ENCODE results near the gene SYVN1.

The SYVN1 gene

DNA sequence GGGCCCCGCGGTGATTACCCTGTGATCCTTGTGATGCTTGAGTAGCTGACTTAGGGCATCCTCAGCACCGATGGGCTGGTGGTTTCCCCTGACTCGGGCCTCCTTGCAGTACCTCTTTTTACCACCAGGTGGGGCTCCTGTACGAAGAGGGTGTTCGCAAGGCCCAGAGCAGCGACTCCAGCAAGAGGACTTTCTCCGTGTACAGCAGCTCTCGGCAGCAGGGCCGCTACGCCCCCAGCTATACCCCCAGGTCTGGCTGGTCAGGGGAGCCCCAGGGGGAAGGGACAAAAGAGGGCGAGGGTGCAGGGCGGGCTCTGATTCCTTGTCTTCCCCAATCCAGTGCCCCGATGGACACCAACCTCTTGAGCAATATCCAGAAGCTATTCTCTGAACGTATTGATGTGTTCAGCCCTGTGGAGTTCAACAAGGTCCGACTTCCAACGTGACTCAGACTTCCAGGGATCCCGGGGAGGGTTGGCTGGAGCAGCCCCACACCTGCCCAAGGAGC is 23.9 kb downstream of the SYVN1 start:
- no peak overlapping the region for H3K4me3 ChIP-seq (replicated peaks in 1 of 2; ENCODE audit: low read depth in 2 of 2, low read length in 2 of 2)
- DNase-seq (ENCODE audit: low read depth in 2 of 2), result peak; percentile 87
- TF ChIP-seq, protein P1, sequence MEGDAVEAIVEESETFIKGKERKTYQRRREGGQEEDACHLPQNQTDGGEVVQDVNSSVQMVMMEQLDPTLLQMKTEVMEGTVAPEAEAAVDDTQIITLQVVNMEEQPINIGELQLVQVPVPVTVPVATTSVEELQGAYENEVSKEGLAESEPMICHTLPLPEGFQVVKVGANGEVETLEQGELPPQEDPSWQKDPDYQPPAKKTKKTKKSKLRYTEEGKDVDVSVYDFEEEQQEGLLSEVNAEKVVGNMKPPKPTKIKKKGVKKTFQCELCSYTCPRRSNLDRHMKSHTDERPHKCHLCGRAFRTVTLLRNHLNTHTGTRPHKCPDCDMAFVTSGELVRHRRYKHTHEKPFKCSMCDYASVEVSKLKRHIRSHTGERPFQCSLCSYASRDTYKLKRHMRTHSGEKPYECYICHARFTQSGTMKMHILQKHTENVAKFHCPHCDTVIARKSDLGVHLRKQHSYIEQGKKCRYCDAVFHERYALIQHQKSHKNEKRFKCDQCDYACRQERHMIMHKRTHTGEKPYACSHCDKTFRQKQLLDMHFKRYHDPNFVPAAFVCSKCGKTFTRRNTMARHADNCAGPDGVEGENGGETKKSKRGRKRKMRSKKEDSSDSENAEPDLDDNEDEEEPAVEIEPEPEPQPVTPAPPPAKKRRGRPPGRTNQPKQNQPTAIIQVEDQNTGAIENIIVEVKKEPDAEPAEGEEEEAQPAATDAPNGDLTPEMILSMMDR (IDR thresholded peaks at IDR 0.05; ENCODE audit: low read depth, low read length), result peak; percentile 98

DNA sequence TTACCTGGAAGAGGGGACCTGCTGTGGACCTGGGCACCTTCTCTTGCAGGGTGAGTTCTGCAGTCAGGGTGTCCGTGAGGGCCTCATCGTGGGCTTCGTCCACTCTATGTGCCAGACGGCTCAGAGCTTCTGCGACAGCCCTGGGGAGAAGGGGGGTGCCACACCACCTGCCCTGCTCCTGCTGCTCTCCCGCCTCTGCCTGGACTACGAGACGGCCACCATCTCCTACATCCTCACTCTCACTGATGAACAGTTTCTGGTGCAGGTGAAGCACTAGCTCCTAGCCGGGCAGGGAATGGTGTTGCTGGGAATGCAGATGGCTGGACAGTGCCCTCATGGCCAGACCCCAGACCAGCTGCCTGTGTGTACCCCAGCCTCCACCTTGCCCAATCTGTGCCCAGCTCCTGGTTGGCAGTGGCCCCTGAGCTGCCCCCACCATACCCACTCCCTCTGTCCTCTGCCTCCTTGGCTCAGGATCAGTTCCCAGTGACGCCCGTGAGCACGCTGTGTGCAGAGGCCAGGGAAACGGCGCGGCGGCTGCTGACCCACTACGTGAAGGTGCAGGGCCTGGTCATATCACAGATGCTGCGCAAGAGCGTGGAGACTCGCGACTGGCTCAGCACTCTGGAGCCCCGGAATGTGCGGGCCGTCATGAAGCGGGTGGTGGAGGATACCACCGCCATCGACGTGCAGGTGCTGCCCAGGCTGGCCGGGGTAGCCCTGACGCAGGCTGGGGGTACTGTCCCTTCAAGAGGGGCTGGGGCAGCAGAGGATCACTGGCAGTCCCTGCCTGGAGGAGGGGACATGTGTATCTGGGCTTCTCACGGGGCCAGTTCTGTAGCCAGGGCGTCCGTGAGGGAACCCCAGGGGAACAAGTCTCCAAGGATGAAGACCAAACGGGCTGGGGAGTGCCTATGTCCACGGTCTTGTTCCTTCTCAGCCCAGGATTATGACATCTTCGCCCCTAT is 24.8 kb downstream of the SYVN1 start:
- no peak overlapping the region for H3K4me3 ChIP-seq (replicated peaks in 1 of 2; ENCODE audit: low read depth in 2 of 2, low read length in 2 of 2)
- TF ChIP-seq, protein P1 (IDR thresholded peaks at IDR 0.05; ENCODE audit: low read depth, low read length), result no peak
- DNase-seq (ENCODE audit: low read depth in 2 of 2), result no peak

GRCh38 chr11:65108469-65109123 is 25.7 kb downstream of the SYVN1 start:
- TF ChIP-seq, protein P1 (IDR thresholded peaks at IDR 0.05; ENCODE audit: low read depth, low read length), result no peak
- no peak for DNase-seq (ENCODE audit: low read depth in 2 of 2)
- H3K4me3 ChIP-seq (replicated peaks in 1 of 2; ENCODE audit: low read depth in 2 of 2, low read length in 2 of 2), result no peak overlapping the region

DNA sequence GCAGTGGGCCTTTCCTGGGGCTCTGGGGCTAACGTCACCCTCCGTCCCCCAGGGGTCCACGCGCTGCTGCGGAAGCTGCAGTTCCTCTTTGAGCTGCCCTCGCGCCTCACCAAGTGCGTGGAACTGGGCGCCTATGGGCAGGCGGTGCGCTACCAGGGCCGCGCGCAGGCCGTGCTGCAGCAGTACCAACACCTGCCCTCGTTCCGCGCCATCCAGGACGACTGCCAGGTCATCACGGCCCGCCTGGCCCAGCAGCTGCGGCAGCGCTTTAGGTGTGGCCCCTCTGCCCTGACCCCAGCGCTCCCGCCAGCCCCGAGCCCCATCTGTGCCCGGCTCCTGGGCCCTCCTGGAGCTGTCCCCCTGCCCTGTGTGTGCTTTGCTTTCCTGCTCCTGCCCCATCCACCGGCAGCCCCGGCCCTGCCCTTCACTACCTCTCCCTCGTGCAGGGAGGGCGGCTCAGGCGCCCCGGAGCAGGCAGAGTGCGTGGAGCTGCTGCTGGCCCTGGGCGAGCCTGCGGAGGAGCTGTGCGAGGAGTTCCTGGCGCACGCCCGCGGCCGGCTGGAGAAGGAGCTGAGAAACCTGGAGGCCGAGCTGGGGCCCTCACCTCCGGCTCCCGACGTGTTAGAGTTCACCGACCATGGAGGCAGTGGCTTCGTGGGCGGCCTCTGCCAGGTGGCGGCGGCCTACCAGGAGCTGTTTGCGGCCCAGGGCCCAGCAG is 26.4 kb downstream of the SYVN1 start:
- H3K4me3 ChIP-seq (replicated peaks in 1 of 2; ENCODE audit: low read depth in 2 of 2, low read length in 2 of 2), result no peak overlapping the region
- TF ChIP-seq, protein P1 (IDR thresholded peaks at IDR 0.05; ENCODE audit: low read depth, low read length), result no peak
- DNase-seq (ENCODE audit: low read depth in 2 of 2), result no peak

- TF ChIP-seq, protein P1 (IDR thresholded peaks at IDR 0.05; ENCODE audit: low read depth, low read length), result no peak
- DNase-seq (ENCODE audit: low read depth in 2 of 2), result no peak
- no peak overlapping the region for H3K4me3 ChIP-seq (replicated peaks in 1 of 2; ENCODE audit: low read depth in 2 of 2, low read length in 2 of 2)
Measured at GRCh38 chr11:65107078-65107477, 27.2 kb downstream of the SYVN1 start.

DNA sequence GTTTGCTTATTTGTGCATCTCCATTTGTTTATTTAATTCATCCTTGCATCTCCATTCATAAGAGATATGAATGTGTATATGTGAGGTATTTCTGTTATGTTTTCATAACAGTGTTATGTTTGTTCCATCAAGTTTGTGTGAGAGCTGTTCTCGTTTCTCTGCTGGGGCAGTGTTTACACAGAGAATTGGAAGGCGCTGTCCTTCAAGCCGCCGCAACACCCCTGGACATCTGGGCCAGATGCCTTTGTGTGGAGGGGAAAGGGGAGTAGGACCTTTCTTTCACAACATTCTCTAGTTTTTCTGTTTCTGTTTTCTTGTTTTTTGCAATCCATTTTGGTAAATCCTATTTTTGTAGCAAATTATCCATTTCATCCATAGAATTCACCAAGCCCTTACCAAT is 29.7 kb downstream of the SYVN1 start:
- TF ChIP-seq, protein P1 (IDR thresholded peaks at IDR 0.05; ENCODE audit: low read depth, low read length), result no peak
- DNase-seq (ENCODE audit: low read depth in 2 of 2), result no peak
- H3K4me3 ChIP-seq (replicated peaks in 1 of 2; ENCODE audit: low read depth in 2 of 2, low read length in 2 of 2), result no peak overlapping the region
